ENCODE measurements around the gene KLHL26.

GRCh38 chr19:18718846-18719458, 82.1 kb downstream of the KLHL26 start:
- TF ChIP-seq, protein P1, sequence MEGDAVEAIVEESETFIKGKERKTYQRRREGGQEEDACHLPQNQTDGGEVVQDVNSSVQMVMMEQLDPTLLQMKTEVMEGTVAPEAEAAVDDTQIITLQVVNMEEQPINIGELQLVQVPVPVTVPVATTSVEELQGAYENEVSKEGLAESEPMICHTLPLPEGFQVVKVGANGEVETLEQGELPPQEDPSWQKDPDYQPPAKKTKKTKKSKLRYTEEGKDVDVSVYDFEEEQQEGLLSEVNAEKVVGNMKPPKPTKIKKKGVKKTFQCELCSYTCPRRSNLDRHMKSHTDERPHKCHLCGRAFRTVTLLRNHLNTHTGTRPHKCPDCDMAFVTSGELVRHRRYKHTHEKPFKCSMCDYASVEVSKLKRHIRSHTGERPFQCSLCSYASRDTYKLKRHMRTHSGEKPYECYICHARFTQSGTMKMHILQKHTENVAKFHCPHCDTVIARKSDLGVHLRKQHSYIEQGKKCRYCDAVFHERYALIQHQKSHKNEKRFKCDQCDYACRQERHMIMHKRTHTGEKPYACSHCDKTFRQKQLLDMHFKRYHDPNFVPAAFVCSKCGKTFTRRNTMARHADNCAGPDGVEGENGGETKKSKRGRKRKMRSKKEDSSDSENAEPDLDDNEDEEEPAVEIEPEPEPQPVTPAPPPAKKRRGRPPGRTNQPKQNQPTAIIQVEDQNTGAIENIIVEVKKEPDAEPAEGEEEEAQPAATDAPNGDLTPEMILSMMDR (IDR thresholded peaks at IDR 0.05) = no peak
- no peak for TF ChIP-seq EP300 (IDR thresholded peaks at IDR 0.05)
